GM12878 (cell line): ENCODE results near the gene SMARCD3. TPM values are rescaled to one million over a fixed set of nuclear protein-coding genes. Genes with fewer than 3 reads are reported as not detected.

Experiments used
- ATAC-seq: fragments of 200-7000 bp; cut with Tn5 transposase; 3 replicates; pipeline ENCODE4 v1.9.1; 2020; ENCODE audit warnings: mild to moderate bottlenecking, moderate library complexity
- BruUV-seq: library from RNA; stranded (reverse); fragments of 400-500 nt; replicated peaks from 2 replicates; lab custom pipeline; 2021; lab: Mats Ljungman, UMichigan
- CTCF ChIA-PET: fragments of 300-600 bp; sonication (Branson Sonifier 250); formaldehyde crosslinking; extraction: SDS; loops from one replicate; lab custom pipeline; 2021; ENCODE audit warnings: inconsistent platforms; lab: Yijun Ruan, JAX
- POLR2A ChIA-PET: fragments of 350-600 bp; formaldehyde crosslinking; extraction: SDS; loops from one replicate; lab custom pipeline; 2021; ENCODE audit warnings: inconsistent platforms; lab: Charles Lee
- RAD21 ChIA-PET: fragments of 300-600 bp; sonication (Branson Sonifier 250); formaldehyde crosslinking; loops from one replicate; lab custom pipeline; 2023; ENCODE audit warnings: antibody characterized with exemption; ENCODE audit not compliant: unreplicated experiment; lab: Charles Lee
- SMC1A ChIA-PET: fragments of 300-600 bp; sonication (Branson Sonifier 250); formaldehyde crosslinking; loops from one replicate; lab custom pipeline; 2023; ENCODE audit not compliant: unreplicated experiment, uncharacterized antibody; lab: Charles Lee
- DNase-seq: peaks from one replicate; pipeline ENCODE4 v3.0.0-alpha.2; 2011; ENCODE audit warnings: low read depth, low spot score
- FAIRE-seq: peaks from 3 replicates; lab custom pipeline; 2011; peaks lifted over from hg19 to GRCh38; lab: Jason Lieb, UNC
- H2AFZ ChIP-seq: 2 replicates; pipeline ENCODE4 v1.6.0; 2011; ENCODE audit warnings: low read depth, low read length, control low read depth; ENCODE audit not compliant: control insufficient read depth
- H3K27ac ChIP-seq: 2 replicates; pipeline ENCODE4 v1.5.1; 2011; ENCODE audit warnings: control low read depth; ENCODE audit not compliant: control insufficient read depth, insufficient read depth
- H3K27me3 ChIP-seq, 2 experiments: replicated peaks in 1 of 2; 2 replicates each; pipeline versions ENCODE4 v1.6.0 to v1.6.1; 2011; ENCODE audit warnings: low read length in 1 of 2; ENCODE audit not compliant: control insufficient read depth in 2 of 2, insufficient read depth in 2 of 2
- H3K36me3 ChIP-seq, 2 experiments: 2 replicates each; pipeline ENCODE4 v1.5.1; 2011; ENCODE audit warnings: low read length in 1 of 2; ENCODE audit not compliant: control insufficient read depth in 2 of 2, insufficient read depth in 2 of 2
- H3K4me1 ChIP-seq: 2 replicates; pipeline ENCODE4 v1.6.1; 2011; ENCODE audit warnings: mild to moderate bottlenecking, low read length, moderate library complexity, mixed read lengths; ENCODE audit not compliant: control insufficient read depth, insufficient read depth
- H3K4me2 ChIP-seq: 2 replicates; pipeline ENCODE4 v1.6.0; 2011; ENCODE audit warnings: control low read depth; ENCODE audit not compliant: control insufficient read depth, insufficient read depth
- H3K4me3 ChIP-seq: fragments of 200-600 bp; sonication (generic); 2 replicates; pipeline ENCODE4 v1.5.1; 2016
- H3K79me2 ChIP-seq: 2 replicates; pipeline ENCODE4 v1.6.0; 2011; ENCODE audit warnings: low read length; ENCODE audit not compliant: control insufficient read depth, insufficient read depth
- H3K9ac ChIP-seq: 2 replicates; pipeline ENCODE4 v1.8.0; 2011; ENCODE audit warnings: low read length, control low read depth, mixed read lengths; ENCODE audit not compliant: control insufficient read depth, insufficient read depth
- H3K9me3 ChIP-seq: replicated peaks from 3 replicates; pipeline ENCODE4 v1.5.1; 2011; ENCODE audit warnings: mild to moderate bottlenecking, low read length; ENCODE audit not compliant: control insufficient read depth, insufficient read depth
- H4K20me1 ChIP-seq: 2 replicates; pipeline ENCODE4 v1.6.0; 2011; ENCODE audit not compliant: control insufficient read depth, insufficient read depth
- IRF4 ChIP-seq: IDR thresholded peaks from 2 replicates; pipeline ENCODE4 v1.6.1; 2011; ENCODE audit warnings: low read depth, low read length
- POLR2A ChIP-seq: IDR thresholded peaks from 2 replicates; pipeline ENCODE4 v1.6.1; 2011; ENCODE audit warnings: low read depth, mild to moderate bottlenecking, low read length
- POU2F2 ChIP-seq: IDR thresholded peaks from 3 replicates; pipeline ENCODE4 v1.6.1; 2011; ENCODE audit warnings: low read depth, mild to moderate bottlenecking, low read length, borderline replicate concordance
- ZBED1 ChIP-seq: IDR thresholded peaks from 2 replicates; pipeline ENCODE4 v1.6.1; 2016; ENCODE audit warnings: borderline replicate concordance
- WGBS: methylation state at CpG from one replicate; pipeline ENCODE4 v1.1.6; 2016; ENCODE audit warnings: low lambda C conversion rate; ENCODE audit not compliant: insufficient replicate concordance, insufficient coverage; ENCODE audit errors: missing lambda C conversion rate; 5-methylcytosine and 5-hydroxymethylcytosine counted together
- in situ Hi-C: fragments of 300-500 bp; cut with MboI; formaldehyde crosslinking; loops from 9 replicates; pipeline ENCODE4 v1.14.3; 2018; ENCODE audit warnings: mixed read lengths
- intact Hi-C: fragments of 100-400 bp; cut with micrococcal nuclease; formaldehyde crosslinking; loops from one replicate; pipeline ENCODE4 v1.14.2; 2022; ENCODE audit not compliant: unreplicated experiment
- polyA plus RNA-seq, 11 experiments: library from polyadenylated mRNA; depleted of rRNA in 4 of 11; unstranded in 6 of 11; stranded (reverse) in 5 of 11; fragments of >200 nt; fragmentation: Nextera tagmentation in 4 of 11; fragmentation: Illumina TruSeq in 1 of 11; extraction: Ambion mirVana in 4 of 11; extraction: Trizol in 1 of 11; gene quantifications; 1 replicate in 1 of 11; 2 replicates in 10 of 11; pipeline versions ENCODE4 v1.2.1 to v1.2.3, GENCODE V29; 2011 to 2016; ENCODE audit warnings: inconsistent platforms in 2 of 11, missing spikeins in 2 of 11, low read depth in 1 of 11
- total RNA-seq, 4 experiments: library from RNA; depleted of rRNA in 3 of 4; stranded (reverse); fragments of >200 nt in 3 of 4; fragmentation: Illumina TruSeq in 1 of 4; extraction: Trizol in 1 of 4; gene quantifications; 2 replicates each; pipeline versions ENCODE4 v1.2.1 to v1.2.3, GENCODE V29; 2013 to 2021

Gene SMARCD3
- total and polyA plus RNA-seq, 10 of the 15 experiments (the other 5 are each of a cell fraction or from before 2014, with no cell fraction given) = 0.11 to 1.4 (median 0.16) TPM

- Histone ChIP-seq H3K9me3 (no peaks in the 10 kb centered on the region), H2AFZ (no peak overlapping the region), H3K36me3 (peaks cover 0 to 10% of the 10 kb centered on the region in 2 experiments; a peak in 3 of 4 replicates), H3K79me2 (peaks cover under 1% of the 10 kb centered on the region; the same call in 1 of the 2 replicates), H3K4me1 (peaks cover 16% of the 10 kb centered on the region), H3K4me2 (no peak overlapping the region), H3K27ac (no peak overlapping the region), H3K27me3 (peaks cover 3% of the 10 kb centered on the region in 2 experiments; a peak in 2 of 4 replicates), H4K20me1 (no peaks in the 10 kb centered on the region), H3K4me3 (no peak overlapping the region), H3K9ac (no peak overlapping the region)
- POLR2A ChIA-PET = interaction anchor here (0.6 kb wide), 1 partner anchor 52 kb away, joined by 3 read pairs; no protein-coding TSS in a partner anchor
- TF ChIP-seq ZBED1 (no peak), IRF4 (no peak), POLR2A (0 out of 2 replicates have a peak, but pooled peaks have one; percentile 3)
- DNase-seq = no peak
- BruUV-seq = no TSS peak
- no peak for ATAC-seq
- CTCF ChIA-PET = no interaction called here
- RAD21 ChIA-PET = interaction anchor here (1.3 kb wide), 1 partner anchor 13 kb away, joined by 7 read pairs; the partner anchor contains the start of gene ABCF2
- intact Hi-C loops = loop anchor here (5.0 kb wide), 1 partner anchor 68 kb away; no protein-coding TSS in a partner anchor
- 91% methylated on average over 4 of the region's 4 CpGs for WGBS
- in situ Hi-C loops = no loop called here
- FAIRE-seq = no peak
- SMC1A ChIA-PET = no interaction called here
Measured at GRCh38 chr7:151240536-151240935, 8.0 kb downstream of the SMARCD3 start.

DNA sequence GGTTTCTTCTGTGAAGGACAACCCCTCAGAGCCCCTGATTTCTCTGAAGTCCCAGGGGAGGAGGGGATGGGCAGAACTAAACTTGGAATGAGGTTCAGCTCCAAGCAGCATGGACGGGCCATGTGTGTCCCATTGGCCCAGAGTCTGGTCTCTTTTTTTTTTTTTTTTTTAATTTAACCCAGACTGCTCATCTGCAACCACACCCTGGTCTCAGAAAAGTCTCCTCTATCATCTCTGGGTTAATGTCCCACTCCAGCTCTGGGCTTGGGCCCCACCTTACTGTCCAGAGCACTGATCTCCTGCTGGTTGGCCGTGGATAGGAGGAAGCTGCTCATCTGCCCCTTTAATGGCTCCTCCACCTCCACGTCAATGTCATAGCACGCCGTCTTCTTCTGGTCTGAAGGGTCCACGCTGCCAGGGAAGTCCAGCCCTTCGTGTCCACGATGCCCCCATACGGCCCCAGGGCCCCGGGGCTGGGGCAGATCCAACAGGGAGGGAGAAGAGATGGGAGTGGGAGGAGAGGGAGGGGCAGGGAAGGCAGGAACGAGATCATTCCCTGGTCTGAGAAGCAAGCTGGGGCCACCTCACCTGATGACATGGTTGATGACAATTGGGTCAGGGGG, 8.5 kb downstream of the SMARCD3 start:
- Histone ChIP-seq H3K27me3 (peaks cover under 1% of the 10 kb centered on the region in 2 experiments; a peak in 2 of 4 replicates), H3K4me3 (no peak overlapping the region), H3K79me2 (peaks cover 6% of the 10 kb centered on the region), H3K4me2 (no peak overlapping the region), H3K36me3 (peaks cover 0 to 13% of the 10 kb centered on the region in 2 experiments; a peak in 3 of 4 replicates), H2AFZ (no peak overlapping the region), H4K20me1 (no peaks in the 10 kb centered on the region), H3K27ac (no peak overlapping the region), H3K9me3 (no peaks in the 10 kb centered on the region), H3K9ac (no peak overlapping the region), H3K4me1 (peaks cover 13% of the 10 kb centered on the region)
- CTCF ChIA-PET = interaction anchor here (0.6 kb wide), 1 partner anchor 116 kb away, joined by 3 read pairs; no protein-coding TSS in a partner anchor
- DNase-seq (no peak), ATAC-seq (no peak), FAIRE-seq (no peak)
- SMC1A ChIA-PET = no interaction called here
- POLR2A ChIA-PET = interaction anchor here (0.6 kb wide), 1 partner anchor 51 kb away, joined by 3 read pairs; no protein-coding TSS in a partner anchor
- no TSS peak for BruUV-seq
- in situ Hi-C loops (no loop called here), intact Hi-C loops (loop anchor here (5.0 kb wide), 1 partner anchor 68 kb away; no protein-coding TSS in a partner anchor)
- RAD21 ChIA-PET = interaction anchor here (1.3 kb wide), 1 partner anchor 13 kb away, joined by 7 read pairs; the partner anchor contains the start of gene ABCF2
- peak; percentile 47; the same call in 1 of the 2 replicates for TF ChIP-seq POLR2A
- no peak for TF ChIP-seq POU2F2
- WGBS = 79% methylated on average over 11 of the region's 11 CpGs
